ENCODE results near the gene CLP1.

CLP1 gene

DNA sequence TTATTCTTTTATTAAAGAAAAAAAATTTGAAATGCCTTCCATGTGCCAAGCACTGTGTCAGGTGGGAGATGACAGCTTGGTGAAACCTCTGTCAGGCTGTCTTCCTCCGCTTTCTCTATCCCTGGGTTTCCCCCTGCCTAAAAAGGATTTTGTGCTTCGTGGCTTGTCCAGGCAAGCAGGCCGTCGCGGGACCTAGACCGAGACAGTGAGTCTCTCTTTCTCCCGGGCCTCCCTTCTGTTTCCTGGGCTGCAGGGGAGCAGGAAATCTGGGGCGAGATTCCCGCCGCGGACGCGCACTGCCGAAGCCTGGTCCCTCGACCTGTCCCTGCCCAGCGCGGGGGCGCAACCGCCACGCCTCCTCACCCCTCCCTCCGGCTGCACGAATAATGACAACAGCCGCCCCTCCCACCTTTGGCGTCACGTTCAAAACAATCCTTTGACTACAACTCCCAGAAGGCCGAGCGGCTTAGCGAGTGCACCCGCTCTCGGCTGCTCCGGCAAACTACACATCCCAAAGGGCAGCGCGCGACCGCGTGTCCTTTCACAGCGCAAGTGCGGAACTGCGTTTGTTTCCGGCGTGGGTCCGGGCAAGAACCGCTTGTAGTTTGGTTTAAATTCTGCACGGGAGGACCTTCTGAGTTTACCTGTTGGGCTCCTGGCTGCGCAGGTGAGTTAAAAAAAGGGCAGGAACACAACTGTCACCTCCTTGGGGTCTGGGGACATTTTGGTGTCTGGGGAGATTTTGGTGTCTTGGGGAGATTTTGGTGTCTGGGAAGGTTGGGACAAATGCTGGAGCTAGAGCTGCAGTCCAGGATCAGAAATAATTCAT lies at the start of gene CLP1:
CLP1 (plus strand) TSS at position 569 of the 829 bp plus-strand sequence. CDS start 1,715 bp downstream, outside the sequence.
- DNase-seq: peak; percentile 99

DNA sequence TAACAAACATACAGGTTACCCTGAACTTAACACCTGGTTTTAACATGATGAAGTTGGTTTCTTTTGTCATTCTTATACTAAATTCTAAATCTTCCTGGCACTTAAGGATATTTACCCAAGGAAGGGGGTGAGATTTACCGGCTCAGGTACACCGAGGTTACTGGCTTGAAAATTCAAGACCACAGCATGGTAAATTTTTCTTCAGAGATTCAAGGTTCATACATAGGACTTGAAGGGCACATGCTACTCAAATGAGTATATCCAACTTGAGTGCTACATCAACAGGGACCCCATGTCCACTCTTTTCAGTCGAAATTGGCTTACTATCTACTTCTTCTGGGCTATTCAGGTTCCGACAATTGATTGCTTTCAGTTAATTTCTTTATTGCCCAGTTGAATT lies 47.4 kb upstream of the CLP1 start:
- DNase-seq: no peak

DNA sequence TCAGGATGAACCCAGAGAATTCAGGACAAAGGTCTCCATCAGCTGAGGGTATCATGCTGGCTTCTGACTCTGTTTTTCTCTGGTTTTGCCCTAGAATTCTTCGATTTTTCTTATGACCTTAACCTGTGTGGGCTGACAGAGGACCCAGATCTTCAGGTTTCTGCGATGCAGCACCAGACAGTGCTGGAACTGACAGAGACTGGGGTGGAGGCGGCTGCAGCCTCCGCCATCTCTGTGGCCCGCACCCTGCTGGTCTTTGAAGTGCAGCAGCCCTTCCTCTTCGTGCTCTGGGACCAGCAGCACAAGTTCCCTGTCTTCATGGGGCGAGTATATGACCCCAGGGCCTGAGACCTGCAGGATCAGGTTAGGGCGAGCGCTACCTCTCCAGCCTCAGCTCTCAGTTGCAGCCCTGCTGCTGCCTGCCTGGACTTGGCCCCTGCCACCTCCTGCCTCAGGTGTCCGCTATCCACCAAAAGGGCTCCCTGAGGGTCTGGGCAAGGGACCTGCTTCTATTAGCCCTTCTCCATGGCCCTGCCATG lies 43.3 kb upstream of the CLP1 start:
- DNase-seq: no peak

DNA sequence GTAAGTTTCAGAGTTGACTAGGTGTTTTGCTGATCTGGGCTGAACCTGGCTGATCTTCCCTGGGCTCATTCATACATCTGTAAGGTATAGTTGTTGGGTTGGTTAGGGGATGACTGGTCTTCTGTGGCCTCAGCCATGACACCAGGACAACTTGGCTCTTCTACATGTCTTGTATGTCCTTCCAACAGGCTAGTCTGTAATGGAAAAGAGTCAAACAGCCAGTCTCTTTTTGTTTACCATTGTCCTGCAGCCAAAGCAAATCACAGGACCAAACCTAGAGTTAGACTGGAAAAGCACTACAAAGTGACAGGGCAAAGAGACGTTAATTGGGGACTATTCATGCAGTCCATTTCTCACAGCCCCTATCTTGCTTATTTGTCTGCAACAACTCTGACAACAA lies 42.3 kb upstream of the CLP1 start:
- DNase-seq: no peak

DNA sequence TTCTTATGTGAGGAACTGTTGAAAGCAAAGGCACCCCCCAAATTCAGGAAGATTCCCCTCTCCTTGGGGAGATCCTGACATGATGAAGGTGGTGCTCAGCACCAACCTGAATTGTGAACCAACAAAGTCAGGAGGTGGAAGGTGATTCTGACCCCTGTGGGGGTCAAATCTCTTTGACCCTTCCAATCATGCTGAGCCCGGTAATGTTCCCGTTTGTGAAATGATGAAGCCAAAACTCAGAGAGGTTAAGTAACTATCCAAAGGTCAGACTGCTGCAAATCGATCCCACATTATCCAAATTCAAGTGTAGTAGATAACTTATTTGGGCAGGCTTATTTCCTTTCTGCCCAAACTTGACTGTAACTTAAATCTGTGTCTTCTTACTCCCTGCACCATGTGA lies 41.0 kb upstream of the CLP1 start:
- no peak for DNase-seq

DNA sequence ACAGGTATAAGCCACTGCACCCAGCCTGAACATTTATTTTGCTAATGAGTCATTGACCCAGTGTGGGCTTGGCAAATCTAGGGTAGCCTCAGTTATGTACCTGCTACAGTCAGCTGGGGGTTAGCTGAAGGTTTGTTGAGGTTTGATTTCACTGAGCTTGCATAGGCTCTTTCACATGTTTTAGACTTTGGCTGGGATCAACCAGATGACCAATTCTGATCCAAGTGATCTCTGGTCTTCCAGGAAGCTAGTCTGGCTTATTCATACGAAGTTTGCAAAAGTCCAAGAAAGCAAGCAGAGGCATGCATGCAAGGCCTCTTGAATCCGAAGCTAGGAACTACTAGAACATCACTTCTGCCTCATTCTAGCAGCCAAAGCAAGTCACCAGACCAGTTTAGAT lies 39.1 kb upstream of the CLP1 start:
- no peak for DNase-seq

DNA sequence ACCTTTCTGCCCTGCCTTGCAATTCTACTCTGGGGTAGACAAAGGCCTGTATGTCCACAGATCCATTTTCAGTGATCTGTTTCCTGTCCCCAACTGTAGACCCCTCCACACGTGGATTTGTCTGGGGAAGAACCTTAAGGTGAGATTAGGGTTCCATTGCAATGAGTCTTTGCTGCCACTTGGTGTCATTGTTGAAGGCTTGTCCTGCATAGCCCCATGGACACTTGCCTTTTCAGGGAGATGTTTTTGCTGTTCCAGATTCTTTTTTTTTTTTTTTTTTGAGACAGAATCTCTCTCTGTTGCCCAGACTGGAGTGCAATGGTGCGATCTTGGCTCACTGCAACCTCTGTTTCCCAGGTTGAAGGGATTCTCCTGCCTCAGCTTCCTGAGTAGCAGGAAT lies 38.2 kb upstream of the CLP1 start:
- DNase-seq: no peak

DNA sequence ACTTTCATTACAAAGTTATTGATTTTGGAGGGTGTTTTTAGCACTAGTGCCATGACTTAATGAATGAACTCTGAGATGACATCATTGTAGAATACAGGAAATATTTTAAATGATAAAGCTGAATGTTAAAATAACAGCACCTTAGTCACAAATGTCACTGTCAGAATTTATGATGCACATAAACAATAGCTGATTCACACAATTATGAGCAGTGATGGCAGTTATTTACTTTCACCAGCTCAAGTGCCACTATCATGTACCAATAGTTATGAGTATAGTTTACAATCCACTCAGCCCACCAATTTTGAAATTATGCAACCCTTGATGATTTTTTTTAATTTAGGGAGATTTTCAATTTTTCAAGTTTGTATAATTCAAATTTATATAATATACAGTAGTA lies 37.1 kb upstream of the CLP1 start:
- no peak for DNase-seq

DNA sequence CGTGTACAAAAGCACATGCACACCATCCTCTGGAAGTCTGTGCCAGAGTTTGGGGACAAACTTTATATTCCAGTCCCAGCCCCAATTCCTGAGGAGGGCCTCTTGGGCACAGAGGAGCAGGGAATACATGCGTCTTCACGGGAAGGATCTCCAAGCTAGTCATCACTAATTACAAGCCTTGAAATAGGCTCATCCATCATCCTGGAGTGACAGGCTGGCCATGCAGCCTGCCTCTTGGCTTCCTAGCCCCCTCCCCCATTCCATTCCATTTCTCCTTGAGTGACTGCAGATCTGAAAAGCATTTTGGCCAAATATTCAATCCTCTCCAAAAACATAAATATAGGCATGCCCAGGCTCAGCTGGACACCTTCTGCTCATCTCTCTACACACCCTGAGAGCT lies 35.3 kb upstream of the CLP1 start:
- DNase-seq: no peak

DNA sequence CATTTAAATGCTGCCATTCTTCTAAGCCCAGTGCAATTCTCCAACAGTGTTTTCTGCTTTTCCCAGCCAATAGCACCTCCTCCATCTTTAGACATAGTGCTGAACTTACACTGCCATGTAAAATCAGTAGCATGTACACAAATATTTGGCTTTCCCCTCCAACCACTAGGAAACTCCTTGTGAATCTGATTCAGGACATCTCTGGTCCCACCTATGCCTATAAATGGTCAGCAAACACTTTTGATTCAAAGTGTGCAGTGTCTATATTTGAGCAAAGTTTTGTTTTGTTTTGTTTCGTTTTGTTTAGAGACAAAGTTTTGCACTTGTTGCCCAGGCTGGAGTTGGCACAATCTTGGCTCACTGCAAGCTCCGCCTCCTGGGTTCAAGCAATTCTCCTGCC lies 32.7 kb upstream of the CLP1 start:
- DNase-seq: no peak

DNA sequence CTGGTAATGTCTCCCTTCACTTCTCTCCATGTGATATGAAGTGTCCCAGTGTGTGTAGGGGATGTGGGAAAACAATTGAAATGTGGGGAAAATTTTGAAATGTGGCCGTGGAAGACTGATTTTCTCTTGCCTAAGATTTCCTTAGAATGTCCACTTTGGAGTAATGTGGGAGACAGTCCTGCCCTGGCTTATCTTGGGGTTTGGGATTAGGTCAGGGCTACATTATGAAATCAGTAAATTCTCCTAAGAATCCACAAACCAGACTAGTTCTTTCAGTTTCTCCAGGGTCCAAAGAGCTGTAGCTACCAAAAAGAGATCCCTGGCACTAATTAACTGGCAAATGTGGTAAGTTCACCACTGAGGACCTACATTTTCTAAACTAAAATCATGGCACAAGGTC lies 30.7 kb upstream of the CLP1 start:
- no peak for DNase-seq

DNA sequence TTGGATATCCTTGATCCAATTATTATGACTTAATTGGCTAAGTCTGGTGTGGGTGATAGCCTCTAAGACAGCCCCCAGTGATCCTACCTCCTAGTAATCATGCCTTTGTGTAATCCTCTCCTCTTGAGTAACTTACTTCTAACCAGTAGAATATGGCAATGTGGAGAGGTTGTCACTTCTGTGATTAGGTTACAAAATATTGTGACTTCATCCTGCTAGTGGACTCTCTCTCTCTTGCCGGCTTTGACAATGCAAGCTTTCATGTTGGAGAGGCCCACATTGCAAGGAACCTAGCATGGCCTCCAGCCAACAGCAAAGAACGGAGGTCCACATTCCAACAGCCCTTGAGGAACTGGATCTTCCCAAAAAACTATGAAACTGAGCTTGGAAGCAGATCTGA lies 27.4 kb upstream of the CLP1 start:
- DNase-seq: no peak

DNA sequence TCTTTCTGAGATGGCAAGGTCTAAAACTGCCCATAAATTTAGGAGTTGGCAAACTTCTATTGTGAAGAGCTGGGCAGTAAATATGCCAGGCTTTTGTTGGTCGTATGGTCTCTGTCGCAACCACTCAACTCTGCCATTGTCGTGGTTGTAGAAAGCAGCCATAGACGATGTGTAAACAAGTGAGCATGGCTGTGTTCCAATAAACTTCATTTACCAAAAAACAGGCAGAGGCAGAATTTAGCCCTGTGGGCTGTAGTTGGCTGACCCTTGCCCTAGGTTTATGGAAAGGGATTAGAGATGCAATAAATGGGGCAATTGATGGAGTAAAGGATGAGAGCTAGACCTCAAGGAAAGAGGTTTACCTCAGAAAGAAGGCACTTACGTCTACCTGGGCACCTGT lies 25.4 kb upstream of the CLP1 start:
- no peak for DNase-seq

DNA sequence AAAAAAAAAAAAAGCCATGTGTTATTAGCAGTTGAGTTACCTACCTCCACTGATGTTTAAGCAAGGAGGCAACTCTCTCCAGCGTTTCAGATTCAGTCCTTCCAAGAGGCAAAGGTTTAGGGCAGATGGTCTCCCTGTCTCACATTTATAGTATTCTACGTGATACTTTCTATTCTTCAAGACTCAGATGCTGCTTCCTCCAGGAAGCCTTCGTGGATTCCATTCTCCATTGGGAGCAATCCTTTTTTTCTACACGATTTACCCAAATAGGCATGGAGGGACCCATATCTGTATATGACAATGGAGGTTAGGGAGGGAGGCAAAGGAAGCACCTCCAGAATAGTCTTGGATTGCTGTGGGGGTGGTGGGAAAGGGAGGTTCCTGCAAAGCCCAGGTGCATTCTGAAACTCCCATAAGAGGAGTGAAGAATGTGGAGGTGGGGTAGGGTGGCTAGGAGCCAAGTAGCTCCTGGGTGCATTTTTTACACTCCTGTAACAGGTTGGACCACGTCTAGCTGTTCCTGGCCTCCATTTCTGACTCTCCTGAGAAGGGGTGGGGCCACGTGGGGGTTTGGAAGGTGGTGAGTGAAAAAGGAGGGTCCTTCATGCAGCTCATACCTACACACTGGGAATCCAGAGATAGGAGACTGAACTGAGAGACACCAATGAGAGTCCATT lies 24.0 kb upstream of the CLP1 start:
- DNase-seq: no peak

DNA sequence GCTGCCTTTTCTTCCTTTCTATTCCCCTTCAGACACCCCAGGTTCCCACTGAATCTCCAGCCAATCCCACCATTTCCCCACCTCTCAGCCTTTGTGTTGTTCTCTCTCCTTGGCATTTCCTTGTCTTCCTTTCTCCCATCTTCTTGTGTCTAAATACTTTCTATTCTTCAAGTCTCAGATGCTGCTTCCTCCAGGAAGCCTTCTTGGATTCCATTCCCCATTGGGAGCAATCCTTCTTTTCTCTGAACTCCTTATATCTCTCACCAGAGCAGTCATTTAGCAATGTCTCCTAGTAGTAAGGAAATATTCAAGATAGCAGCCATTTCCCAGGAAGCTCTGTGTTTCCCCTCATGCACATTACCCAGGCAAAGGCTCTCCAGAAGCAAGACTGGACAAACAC lies 23.3 kb upstream of the CLP1 start:
- no peak for DNase-seq

DNA sequence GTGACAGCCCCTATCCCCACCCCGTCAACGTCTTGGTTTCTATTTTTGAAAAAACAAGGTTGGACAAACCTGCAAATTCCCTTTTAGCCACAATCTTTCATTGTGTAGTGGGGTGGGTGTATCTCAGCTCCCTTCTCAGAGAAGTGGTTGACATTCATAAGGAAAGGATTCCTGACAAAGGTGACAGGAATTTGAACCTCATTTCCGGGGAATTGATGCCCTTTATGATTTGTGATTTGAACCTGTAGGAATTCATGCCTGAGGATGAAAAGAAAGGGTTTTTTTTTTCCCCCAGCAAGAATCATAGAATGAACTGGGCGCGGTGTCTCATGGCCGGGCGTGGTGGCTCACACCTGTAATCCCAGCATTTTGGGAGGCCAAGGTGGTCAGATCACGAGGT lies 22.3 kb upstream of the CLP1 start:
- no peak for DNase-seq

DNA sequence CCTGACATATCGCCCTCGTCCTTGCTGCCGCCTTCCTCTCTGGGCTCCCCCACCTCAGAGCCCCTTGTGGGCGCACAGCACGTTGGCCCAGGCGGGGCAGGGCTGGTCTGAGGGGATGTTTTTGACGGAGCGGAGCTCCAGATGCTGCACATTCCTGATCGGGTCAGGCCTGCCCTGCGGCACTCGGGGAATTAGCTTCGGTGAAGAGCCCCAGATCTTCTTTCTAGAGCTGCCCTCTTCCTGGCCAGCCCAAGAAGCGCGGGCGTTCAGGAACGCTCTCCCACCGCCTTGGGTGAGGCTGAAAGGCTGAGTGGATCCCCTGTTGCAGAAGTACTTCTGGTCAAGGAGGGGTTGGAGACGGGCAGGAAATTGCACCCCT lies 19.9 kb upstream of the CLP1 start:
- no peak for DNase-seq

DNA sequence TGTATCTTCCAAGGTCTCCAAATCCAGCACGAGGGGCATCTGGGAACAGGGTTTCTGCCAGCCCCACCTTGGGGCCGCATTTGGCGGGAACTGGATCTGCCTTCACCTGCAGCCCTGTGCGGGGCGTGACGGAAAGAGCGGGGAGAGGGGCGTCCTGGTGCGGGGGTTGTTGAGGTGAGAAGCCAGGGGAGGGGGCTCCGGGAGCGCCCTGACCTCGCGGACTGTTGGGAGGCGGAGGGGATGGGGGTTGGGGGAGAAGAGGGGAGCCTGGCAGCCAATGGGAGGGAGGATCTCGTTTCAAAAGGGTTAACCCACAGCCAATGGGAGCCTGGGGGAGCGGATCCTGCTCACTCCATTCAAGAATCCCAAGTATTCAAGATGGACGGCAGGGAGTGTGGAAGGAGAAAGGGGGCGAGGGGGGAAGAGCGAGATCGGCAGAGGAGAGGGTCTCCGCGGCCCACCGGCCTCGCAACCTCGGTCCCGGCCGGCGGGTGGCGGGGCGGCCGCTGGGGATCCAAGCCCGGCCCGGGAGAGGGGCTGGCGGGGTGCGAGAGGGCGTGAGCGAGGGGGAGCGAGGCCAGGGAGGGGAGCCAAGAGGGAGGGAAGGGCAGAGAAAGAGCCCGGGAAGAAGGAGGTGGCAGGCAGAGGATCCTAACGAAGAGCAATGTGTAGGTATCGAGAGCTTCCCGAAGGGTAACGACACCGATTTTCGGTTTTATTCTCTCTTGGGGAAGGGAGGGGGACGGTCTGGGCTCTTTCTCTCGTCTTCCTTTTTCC lies 19.4 kb upstream of the CLP1 start:
- DNase-seq: peak; percentile 74

DNA sequence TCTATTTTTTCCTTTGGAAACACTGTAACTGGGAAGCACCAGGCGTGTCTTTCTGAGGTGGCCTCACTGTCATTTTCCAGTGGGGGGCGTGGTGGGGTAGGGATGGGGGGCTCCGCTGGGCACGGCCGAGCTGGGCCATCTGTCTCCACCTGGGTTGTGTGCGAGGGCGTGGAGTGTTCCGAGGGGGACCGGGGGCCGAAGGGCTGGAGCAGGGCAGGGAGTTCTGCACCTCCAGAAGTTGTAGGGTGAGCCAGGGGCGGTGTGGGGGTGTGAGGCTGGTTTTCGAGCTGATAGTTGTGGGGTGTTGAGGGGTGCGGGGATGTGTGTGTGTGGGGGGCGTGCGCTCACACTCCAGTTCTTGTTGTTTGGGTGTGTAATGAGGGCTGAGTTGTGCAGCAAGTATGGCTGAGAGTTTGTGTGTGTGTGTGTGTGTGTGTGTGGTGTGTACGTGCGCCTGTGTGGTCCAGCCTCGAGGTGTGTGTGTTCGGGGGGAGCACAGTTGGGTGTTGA lies 18.7 kb upstream of the CLP1 start:
- no peak for DNase-seq

DNA sequence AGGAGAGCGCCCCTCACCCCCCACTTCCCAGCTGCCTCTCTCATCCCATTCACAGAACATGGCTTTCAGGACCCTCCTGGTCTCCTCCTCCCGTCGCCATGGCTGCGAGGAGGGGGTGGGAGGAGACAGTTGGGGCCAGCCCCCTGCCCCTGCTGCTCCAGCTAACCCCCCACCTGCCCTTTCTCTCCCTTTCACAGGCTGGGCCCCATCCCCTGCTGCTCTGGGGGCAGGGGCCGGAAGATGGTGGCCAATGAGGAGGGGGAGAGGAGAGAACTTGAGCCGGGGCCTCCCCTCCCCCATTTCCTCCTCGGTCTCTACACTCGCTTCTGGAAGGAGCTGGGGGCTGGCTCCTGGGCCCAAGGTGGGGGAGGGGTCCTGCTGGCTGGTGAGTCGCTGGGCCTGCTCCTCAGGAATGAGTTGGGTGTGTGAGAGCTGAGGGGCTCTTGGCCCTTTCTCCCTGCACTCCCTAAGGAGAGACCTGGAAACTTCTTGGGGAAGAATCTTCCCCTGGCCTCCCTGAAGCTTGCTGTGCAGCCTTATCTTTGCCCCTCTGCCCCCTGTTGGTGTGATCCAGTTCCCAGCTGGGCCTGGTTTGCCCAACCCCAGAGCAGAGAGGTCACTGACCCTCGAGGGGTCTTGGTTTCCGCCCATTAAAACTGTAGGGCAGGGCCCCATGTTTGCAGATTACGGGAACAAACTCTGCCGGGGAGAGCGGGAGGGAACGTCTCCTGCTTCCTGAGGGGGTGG lies 18.1 kb upstream of the CLP1 start:
- no peak for DNase-seq

DNA sequence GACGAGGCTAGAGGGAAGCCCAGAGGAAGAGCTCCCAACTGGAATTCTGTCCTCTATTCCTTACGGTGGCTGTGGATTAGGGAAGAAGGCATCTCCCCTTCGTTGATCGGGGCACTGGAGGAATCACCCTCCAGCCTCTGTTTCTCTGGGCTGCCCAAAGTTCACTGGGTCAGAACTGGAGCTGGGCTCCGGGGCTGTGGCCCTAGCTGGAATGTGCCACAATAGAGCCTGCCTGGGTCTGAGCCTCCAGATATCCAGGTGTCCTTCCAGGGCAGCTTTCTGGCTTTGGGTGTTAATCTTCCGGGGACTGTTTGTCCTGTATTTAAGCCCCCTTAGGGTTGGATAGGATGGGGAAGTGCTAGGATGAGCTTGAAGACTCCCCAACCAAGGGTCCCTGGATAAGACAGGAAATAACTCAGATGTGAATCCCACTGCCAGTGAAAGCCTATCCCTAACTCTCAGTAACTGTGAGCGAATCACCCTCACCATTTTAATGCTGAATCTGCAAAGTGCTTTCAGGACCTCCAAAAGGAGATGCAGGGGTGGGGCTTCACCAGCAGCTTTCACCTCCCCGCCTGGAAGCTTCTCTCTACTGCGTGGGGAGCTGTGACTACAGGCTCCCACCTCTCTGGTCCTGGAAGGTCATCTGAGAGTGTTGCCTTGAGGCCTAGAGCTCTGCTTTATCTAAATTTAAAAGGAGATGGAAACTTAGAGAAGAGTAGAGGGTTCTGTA lies 17.3 kb upstream of the CLP1 start:
- DNase-seq: no peak

Data from amniotic stem cell (primary cell).